Liver (tissue), 9 donors: ENCODE results near the gene DNAJC27. TPM values are rescaled to one million over a fixed set of nuclear protein-coding genes. Genes with fewer than 3 reads are reported as not detected.

Experiments used
- DNase-seq: peaks from one replicate; pipeline ENCODE4 v3.0.0-alpha.2; 2017; ENCODE audit warnings: low spot score
- H3K27ac ChIP-seq, 2 donors: one replicate each; pipeline ENCODE4 v1.7.0; 2013; ENCODE audit warnings: inconsistent platforms in 2 of 2, low read length in 2 of 2, control low read depth in 1 of 2, low read depth in 1 of 2, mild to moderate bottlenecking in 1 of 2
- H3K27me3 ChIP-seq, 4 donors: one replicate each; pipeline versions ENCODE4 v1.6.1 to v1.7.0; 2013; ENCODE audit warnings: low read length in 3 of 4, inconsistent platforms in 1 of 4, mild to moderate bottlenecking in 1 of 4, moderate library complexity in 1 of 4; ENCODE audit not compliant: control insufficient read depth in 4 of 4, insufficient read depth in 4 of 4
- H3K36me3 ChIP-seq, 4 donors: one replicate each; pipeline versions ENCODE4 v1.6.1 to v1.7.0; 2013; ENCODE audit warnings: low read length in 3 of 4, mild to moderate bottlenecking in 3 of 4, low read depth in 1 of 4, moderate library complexity in 1 of 4; ENCODE audit not compliant: control insufficient read depth in 4 of 4, insufficient read depth in 3 of 4
- H3K4me1 ChIP-seq, 4 donors: one replicate each; pipeline versions ENCODE4 v1.6.1 to v1.7.0; 2013; ENCODE audit warnings: low read length in 3 of 4, mild to moderate bottlenecking in 3 of 4, moderate library complexity in 1 of 4; ENCODE audit not compliant: control insufficient read depth in 4 of 4, insufficient read depth in 4 of 4
- H3K4me3 ChIP-seq, 3 donors: one replicate each; pipeline versions ENCODE4 v1.6.1 to v1.7.0; 2013; ENCODE audit warnings: low read length in 3 of 3, control low read depth in 1 of 3, low read depth in 1 of 3, mild to moderate bottlenecking in 1 of 3
- H3K9ac ChIP-seq, 2 donors: one replicate each; pipeline ENCODE4 v1.7.0; 2013; ENCODE audit warnings: low read length in 2 of 2, mild to moderate bottlenecking in 2 of 2, moderate library complexity in 2 of 2, control low read depth in 1 of 2, low read depth in 1 of 2
- H3K9me3 ChIP-seq, 4 donors: one replicate each; pipeline versions ENCODE4 v1.6.1 to v1.7.0; 2013; ENCODE audit warnings: low read length in 3 of 4; ENCODE audit not compliant: control insufficient read depth in 4 of 4
- EGR1 ChIP-seq, 2 donors: IDR thresholded peaks; 2 replicates each; pipeline ENCODE4 v1.6.1; 2016 to 2018; ENCODE audit warnings: antibody characterized with exemption in 2 of 2, low read depth in 2 of 2
- FOXA1 ChIP-seq: IDR thresholded peaks from 2 replicates; pipeline ENCODE4 v1.6.1; 2016; ENCODE audit warnings: antibody characterized with exemption
- FOXA2 ChIP-seq: IDR thresholded peaks from 2 replicates; pipeline ENCODE4 v1.6.1; 2016; ENCODE audit warnings: antibody characterized with exemption
- GABPA ChIP-seq, 2 donors: IDR thresholded peaks in 1 of 2; conservative IDR thresholded peaks in 1 of 2; 2 replicates each; pipeline ENCODE4 v1.6.1; 2016; ENCODE audit warnings: antibody characterized with exemption in 2 of 2, mild to moderate bottlenecking in 1 of 2, moderate library complexity in 1 of 2
- HNF4A ChIP-seq, 2 donors: conservative IDR thresholded peaks; 2 replicates each; pipeline ENCODE4 v1.6.1; 2016; ENCODE audit warnings: antibody characterized with exemption in 2 of 2, mild to moderate bottlenecking in 2 of 2
- HNF4G ChIP-seq: IDR thresholded peaks from 2 replicates; pipeline ENCODE4 v1.6.1; 2016; ENCODE audit warnings: antibody characterized with exemption
- JUND ChIP-seq, 2 donors: IDR thresholded peaks; 2 replicates each; pipeline ENCODE4 v1.6.1; 2016; ENCODE audit warnings: antibody characterized with exemption in 2 of 2
- NR2F2 ChIP-seq: IDR thresholded peaks from 2 replicates; pipeline ENCODE4 v1.6.1; 2016; ENCODE audit warnings: antibody characterized with exemption
- RAD21 ChIP-seq, 2 donors: IDR thresholded peaks; 2 replicates each; pipeline ENCODE4 v1.6.1; 2016; ENCODE audit warnings: antibody characterized with exemption in 2 of 2, mild to moderate bottlenecking in 2 of 2
- RXRA ChIP-seq, 2 donors: IDR thresholded peaks; 2 replicates each; pipeline ENCODE4 v1.6.1; 2017 to 2018; ENCODE audit warnings: antibody characterized with exemption in 2 of 2, mild to moderate bottlenecking in 1 of 2
- SP1 ChIP-seq: IDR thresholded peaks from 2 replicates; pipeline ENCODE4 v1.6.1; 2018; ENCODE audit warnings: antibody characterized with exemption, mild to moderate bottlenecking
- TAF1 ChIP-seq: conservative IDR thresholded peaks from 2 replicates; pipeline ENCODE4 v1.6.1; 2016; ENCODE audit warnings: antibody characterized with exemption, mild to moderate bottlenecking
- YY1 ChIP-seq: IDR thresholded peaks from 2 replicates; pipeline ENCODE4 v1.6.1; 2016; ENCODE audit warnings: antibody characterized with exemption, mild to moderate bottlenecking
- WGBS: extraction: QIAGEN DNeasy Blood & Tissue Kit; methylation state at CpG from one replicate; pipeline ENCODE4 v1.1.7; 2013; 5-methylcytosine and 5-hydroxymethylcytosine counted together
- polyA plus RNA-seq, 2 donors: library from polyadenylated mRNA; stranded (reverse) in 1 of 2; unstranded in 1 of 2; fragments of 200-250 nt in 1 of 2; fragments of >200 nt in 1 of 2; fragmentation: Nextera tagmentation in 1 of 2; extraction: Ambion mirVana in 1 of 2; gene quantifications; one replicate each; pipeline versions ENCODE4 v1.2.1 to v1.2.3, GENCODE V29; 2013 to 2015
- total RNA-seq, 2 donors: library from RNA; depleted of rRNA; stranded (reverse); fragments of >200 nt; gene quantifications; one replicate each; pipeline ENCODE4 v1.2.3, GENCODE V29; 2014
- TF ChIP-seq, protein P1 (sequence below): IDR thresholded peaks from 2 replicates; pipeline ENCODE4 v1.6.1; 2016; ENCODE audit warnings: antibody characterized with exemption, mild to moderate bottlenecking
- TF ChIP-seq, protein P2 (sequence below): fragments of 150-350 bp; IDR thresholded peaks from 2 replicates; pipeline ENCODE4 v1.5.1; 2017; ENCODE audit warnings: improper control_type of control experiment, low read depth, low read length; ENCODE audit not compliant: missing input control
- donor health status: healthy.
- donor health status: healthy.
- donor health status: healthy.
- donor health status: healthy.
- donor health status: healthy.

DNAJC27 gene
- total and polyA plus RNA-seq, 4 donors = 0.95 to 5.1 (median 3.1) TPM

DNA sequence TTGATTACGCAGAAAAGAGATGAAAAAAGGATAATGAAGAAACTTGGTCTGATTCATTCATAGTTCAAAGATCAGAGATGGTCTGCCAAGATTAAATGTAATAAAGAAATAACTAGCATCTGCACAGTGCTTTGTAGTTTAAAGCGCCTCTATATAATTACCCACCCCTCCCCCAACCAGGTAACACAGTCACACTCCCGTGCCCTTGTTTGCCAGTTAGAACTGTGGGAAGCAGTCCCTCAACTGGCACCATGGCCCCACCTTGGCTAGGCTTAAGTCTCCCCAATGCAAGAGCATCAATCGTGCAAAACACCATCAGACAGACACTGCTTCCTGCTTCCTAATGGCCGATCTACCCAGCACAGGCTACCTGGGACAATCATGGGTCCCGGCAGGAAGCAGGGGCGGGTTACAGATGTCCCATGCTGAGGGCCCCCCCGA, 63.3 kb downstream of the DNAJC27 start (continued):
- TF ChIP-seq, protein P1, sequence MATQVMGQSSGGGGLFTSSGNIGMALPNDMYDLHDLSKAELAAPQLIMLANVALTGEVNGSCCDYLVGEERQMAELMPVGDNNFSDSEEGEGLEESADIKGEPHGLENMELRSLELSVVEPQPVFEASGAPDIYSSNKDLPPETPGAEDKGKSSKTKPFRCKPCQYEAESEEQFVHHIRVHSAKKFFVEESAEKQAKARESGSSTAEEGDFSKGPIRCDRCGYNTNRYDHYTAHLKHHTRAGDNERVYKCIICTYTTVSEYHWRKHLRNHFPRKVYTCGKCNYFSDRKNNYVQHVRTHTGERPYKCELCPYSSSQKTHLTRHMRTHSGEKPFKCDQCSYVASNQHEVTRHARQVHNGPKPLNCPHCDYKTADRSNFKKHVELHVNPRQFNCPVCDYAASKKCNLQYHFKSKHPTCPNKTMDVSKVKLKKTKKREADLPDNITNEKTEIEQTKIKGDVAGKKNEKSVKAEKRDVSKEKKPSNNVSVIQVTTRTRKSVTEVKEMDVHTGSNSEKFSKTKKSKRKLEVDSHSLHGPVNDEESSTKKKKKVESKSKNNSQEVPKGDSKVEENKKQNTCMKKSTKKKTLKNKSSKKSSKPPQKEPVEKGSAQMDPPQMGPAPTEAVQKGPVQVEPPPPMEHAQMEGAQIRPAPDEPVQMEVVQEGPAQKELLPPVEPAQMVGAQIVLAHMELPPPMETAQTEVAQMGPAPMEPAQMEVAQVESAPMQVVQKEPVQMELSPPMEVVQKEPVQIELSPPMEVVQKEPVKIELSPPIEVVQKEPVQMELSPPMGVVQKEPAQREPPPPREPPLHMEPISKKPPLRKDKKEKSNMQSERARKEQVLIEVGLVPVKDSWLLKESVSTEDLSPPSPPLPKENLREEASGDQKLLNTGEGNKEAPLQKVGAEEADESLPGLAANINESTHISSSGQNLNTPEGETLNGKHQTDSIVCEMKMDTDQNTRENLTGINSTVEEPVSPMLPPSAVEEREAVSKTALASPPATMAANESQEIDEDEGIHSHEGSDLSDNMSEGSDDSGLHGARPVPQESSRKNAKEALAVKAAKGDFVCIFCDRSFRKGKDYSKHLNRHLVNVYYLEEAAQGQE = no peak
- no peak for TF ChIP-seq FOXA2

DNA sequence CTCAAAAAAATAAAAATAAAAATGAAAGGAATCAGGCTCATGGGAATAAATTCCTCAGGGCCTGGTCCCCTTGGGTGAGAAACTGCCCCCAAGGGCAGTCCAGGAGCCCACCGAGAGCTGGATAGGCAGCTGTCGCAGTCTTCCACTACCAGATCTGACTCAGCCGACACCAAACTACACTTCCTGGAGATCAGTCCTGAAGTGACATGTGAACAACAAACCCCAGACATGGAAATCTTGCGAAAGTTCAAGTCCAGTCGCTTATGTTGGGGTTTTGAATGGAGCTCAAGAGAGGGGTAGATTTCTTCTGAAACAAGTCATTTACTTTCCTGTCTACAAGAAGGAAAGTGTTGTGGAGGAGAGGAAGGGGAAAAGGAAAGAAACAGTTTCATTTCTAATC, 64.6 kb downstream of the DNAJC27 start:
- no peaks in the 10 kb centered on the region for H3K36me3 ChIP-seq
- WGBS = 74% methylated on average over 5 of the region's 5 CpGs
- no peak overlapping the region for H3K27ac ChIP-seq
- no peak overlapping the region for H3K9ac ChIP-seq
- H3K4me3 ChIP-seq = no peak overlapping the region
- H3K9me3 ChIP-seq = peaks cover 0 to 4% (median under 1%) of the 10 kb centered on the region in 4 donors
- TF ChIP-seq GABPA (IDR thresholded peaks at IDR 0.05 in 1 of 2, conservative IDR thresholded peaks at IDR 0.05 in 1 of 2) (no peak), FOXA1 (no peak), RAD21 (IDR thresholded peaks at IDR 0.05) (no peak), RXRA (IDR thresholded peaks at IDR 0.05) (no peak), YY1 (no peak), NR2F2 (no peak), JUND (IDR thresholded peaks at IDR 0.05) (no peak), FOXA2 (no peak), SP1 (no peak), EGR1 (IDR thresholded peaks at IDR 0.05; ENCODE audit: low read depth in 2 of 2) (no peak), HNF4G (no peak), HNF4A (conservative IDR thresholded peaks at IDR 0.05) (no peak), TAF1 (no peak)
- TF ChIP-seq, protein P2, sequence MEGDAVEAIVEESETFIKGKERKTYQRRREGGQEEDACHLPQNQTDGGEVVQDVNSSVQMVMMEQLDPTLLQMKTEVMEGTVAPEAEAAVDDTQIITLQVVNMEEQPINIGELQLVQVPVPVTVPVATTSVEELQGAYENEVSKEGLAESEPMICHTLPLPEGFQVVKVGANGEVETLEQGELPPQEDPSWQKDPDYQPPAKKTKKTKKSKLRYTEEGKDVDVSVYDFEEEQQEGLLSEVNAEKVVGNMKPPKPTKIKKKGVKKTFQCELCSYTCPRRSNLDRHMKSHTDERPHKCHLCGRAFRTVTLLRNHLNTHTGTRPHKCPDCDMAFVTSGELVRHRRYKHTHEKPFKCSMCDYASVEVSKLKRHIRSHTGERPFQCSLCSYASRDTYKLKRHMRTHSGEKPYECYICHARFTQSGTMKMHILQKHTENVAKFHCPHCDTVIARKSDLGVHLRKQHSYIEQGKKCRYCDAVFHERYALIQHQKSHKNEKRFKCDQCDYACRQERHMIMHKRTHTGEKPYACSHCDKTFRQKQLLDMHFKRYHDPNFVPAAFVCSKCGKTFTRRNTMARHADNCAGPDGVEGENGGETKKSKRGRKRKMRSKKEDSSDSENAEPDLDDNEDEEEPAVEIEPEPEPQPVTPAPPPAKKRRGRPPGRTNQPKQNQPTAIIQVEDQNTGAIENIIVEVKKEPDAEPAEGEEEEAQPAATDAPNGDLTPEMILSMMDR = no peak
- TF ChIP-seq, protein P1 = no peak
- no peaks in the 10 kb centered on the region for H3K4me1 ChIP-seq
- peaks cover 0 to 2% (median 0%) of the 10 kb centered on the region in 4 donors for H3K27me3 ChIP-seq
- DNase-seq = no peak
